Measurements from ENCODE around the gene PNLDC1.
"Not testable (repeated sequence)": the region's sequence is repeated elsewhere in the genome, so short reads cannot be mapped to it uniquely, and the experiment has no call there.

Gene PNLDC1

DNA sequence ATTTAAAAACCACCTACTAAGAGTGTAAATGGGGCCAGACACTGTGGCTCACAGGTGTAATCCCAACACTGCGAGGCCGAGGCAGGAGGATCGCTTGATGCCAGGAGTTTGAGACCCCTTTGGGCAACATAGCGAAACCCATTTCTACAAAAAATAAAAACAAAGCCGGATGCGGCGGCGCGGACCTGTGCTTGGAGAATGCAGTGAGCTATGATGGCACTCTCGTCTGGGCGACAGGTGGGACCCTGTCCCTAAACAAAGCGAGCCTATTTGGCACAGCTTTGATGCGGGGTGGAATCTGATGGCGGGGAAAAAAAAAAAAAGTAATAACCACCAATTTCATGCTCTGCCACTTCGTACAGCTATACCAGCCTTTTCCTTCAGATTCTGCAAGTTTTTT is 11.8 kb upstream of the PNLDC1 start:
- DNase-seq, result no peak

DNA sequence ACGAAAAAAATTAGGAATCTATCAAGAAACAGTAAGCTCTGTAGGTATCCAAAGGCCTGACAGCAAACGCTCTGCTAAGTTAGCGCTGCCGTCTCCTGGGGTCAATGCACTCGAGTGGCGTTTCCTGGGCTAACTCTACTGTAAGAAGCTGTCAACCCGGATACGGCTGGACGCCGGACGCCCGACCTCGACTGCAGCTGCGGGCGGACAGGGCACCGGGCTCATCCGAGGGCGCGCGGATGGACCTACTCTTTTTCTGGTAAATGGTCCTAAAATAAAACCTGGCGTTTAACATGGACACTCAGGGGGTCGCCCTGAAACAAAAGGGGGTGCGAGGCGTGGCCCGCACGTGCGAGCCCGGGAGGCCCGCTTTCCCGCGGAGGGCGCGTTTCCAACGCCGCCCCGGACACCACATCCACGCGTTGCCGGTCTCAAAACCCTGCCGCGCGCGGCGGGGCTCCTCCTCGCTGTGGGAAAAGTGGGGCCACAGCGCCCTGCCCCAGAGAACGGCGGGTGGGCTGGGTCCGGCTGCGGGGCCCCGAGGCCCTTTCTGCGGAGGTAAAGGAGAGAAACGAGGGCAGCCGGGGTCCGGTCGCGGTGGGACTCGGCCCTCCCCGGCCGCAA is 11.2 kb upstream of the PNLDC1 start:
- peak; percentile 36 to 53 for DNase-seq

- peak; percentile 100 for DNase-seq
Observed at GRCh38 chr6:159789377-159790148, 10.5 kb upstream of the PNLDC1 start, which contains the start of gene TCP1. Gene TCP1 (minus strand): TSS chr6:159789602. CDS start chr6:159789468, 134 bp downstream.

GRCh38 chr6:159790149-159790955 is 9.7 kb upstream of the PNLDC1 start, which contains the start of gene MRPL18:
Gene MRPL18 (plus strand): TSS chr6:159790467. CDS start chr6:159790588, 121 bp downstream.
- DNase-seq, result peak; percentile 97 to 99

GRCh38 chr6:159790956-159791598 is 9.0 kb upstream of the PNLDC1 start:
- peak; percentile 31 to 37 for DNase-seq

DNA sequence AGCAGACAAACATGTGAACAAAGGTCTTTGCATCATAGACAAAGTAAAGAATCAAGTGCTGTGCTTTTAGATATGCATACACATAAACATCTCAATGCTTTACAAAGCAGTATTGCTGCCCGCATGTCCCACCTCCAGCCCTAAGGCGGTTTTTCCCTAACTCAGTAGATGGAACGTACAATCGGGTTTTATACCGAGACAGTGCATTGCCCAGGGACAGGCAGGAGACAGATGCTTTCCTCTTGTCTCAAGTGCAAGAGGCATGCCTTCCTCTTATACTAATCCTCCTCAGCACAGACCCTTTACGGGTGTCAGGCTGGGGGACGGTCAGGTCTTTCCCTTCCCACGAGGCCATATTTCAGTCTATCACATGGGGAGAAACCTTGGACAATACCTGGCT is 5.1 kb upstream of the PNLDC1 start:
- DNase-seq, result not testable (repeated sequence)

DNA sequence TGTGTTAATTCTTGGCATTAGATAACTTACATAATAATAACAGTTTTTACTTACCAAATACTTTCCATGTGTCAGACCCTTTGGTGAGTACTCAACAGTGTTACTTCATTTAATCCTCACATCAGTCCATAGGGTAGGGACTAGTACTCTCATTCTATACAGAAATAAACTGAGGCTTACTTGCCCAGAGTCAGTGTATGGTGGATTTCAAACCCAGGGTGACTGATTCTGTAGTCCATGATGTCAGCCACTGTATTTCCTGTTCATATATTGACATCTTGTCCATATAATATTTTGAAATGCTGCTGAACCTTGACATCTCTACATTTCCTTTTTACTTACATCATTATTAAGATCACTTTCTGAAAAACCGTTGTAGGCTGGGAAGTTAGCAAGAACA is 2.5 kb upstream of the PNLDC1 start:
- DNase-seq, result no peak

DNA sequence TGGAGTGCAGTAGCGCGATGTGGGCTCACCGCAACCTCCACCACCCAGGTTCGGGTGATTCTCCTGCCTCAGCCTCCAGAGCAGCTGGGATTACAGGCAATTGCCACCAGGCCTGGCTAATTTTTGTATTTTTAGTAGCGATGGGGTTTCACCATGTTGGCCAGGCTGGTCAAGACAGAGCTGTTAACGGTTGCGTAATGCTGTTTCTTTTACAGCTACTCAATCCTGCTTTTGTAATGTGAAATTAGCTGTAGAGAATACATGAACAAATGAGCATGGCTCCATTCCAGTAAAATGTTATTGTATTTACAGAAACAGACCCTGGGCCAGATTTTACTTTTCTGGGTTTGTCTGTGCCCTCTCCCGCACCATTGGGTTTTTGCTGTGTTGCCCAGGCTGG is 1.9 kb downstream of the PNLDC1 start:
- DNase-seq, result peak; percentile 85 to 90

DNA sequence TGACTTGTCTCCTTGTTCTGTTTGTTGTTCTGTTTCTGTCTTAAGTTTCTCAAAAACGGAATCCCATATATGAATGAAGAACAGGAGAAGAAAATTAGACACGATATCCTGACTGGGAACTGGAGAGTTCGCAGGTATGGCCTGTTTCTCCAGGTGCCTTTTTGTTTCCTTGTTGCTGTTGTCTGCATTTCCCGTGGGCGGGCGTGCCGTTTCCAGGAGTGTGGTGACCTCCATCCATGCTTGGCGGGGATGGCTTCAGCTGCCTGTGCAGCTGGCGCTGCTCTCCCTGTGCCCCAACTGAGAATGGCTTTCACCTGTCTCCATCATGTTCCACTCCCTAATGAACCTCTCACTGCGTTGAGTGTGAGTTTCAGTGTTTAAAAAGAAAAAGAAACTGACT is 4.4 kb downstream of the PNLDC1 start:
- DNase-seq, result no peak

- DNase-seq, result peak in 1 of 2 experiments; percentile 25
Observed at GRCh38 chr6:159805440-159806020, 5.5 kb downstream of the PNLDC1 start.

- peak; percentile 75 to 83 for DNase-seq
Observed at GRCh38 chr6:159806021-159806458, 6.0 kb downstream of the PNLDC1 start.

- DNase-seq, result no peak
Observed at GRCh38 chr6:159807150-159807858, 7.2 kb downstream of the PNLDC1 start.

GRCh38 chr6:159808647-159809046 is 8.6 kb downstream of the PNLDC1 start:
- DNase-seq, result no peak

GRCh38 chr6:159809149-159809548 is 9.1 kb downstream of the PNLDC1 start:
- DNase-seq, result no peak

DNA sequence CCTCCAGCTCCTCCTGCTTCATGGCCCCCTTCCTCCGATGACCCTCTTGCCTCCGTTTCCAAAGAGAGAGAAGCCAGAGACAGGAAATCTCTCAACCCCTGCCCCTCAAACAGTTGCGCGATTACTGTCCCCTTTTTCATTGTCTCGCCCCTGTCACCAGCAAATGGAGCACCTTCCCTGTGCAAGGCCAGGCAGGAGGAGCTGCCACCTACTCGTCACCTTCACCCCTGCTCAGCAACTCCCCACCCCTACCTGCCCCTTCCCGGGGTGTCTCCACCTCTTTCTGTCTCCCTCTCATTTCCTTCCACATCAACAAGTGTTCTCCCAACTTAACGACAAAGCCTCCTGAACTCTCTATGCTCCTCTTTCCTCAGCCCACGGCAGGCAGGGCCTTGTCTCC is 13.7 kb downstream of the PNLDC1 start:
- DNase-seq, result no peak

DNA sequence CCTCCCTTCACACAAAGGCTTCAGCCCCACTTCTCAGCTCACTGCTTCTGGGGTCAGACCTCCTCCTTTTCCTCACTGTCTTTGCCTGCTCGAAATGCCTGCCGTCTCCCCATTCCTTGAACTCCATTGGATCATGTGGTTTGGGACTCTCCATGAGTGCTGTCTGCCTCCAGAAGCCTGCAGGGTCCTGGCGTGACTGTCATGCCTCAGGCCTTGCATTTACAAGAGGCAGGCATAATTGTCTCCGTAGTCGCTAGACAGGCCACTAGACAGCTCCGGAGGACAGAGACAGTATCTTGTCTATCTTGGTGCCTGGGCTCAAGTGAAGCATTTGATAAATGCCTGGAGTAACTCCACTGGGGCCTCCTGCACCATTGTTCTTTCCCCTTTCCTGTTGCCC is 15.3 kb downstream of the PNLDC1 start:
- DNase-seq, result no peak

- DNase-seq, result not testable (repeated sequence)
Observed at GRCh38 chr6:159816775-159817174, 16.7 kb downstream of the PNLDC1 start.

DNA sequence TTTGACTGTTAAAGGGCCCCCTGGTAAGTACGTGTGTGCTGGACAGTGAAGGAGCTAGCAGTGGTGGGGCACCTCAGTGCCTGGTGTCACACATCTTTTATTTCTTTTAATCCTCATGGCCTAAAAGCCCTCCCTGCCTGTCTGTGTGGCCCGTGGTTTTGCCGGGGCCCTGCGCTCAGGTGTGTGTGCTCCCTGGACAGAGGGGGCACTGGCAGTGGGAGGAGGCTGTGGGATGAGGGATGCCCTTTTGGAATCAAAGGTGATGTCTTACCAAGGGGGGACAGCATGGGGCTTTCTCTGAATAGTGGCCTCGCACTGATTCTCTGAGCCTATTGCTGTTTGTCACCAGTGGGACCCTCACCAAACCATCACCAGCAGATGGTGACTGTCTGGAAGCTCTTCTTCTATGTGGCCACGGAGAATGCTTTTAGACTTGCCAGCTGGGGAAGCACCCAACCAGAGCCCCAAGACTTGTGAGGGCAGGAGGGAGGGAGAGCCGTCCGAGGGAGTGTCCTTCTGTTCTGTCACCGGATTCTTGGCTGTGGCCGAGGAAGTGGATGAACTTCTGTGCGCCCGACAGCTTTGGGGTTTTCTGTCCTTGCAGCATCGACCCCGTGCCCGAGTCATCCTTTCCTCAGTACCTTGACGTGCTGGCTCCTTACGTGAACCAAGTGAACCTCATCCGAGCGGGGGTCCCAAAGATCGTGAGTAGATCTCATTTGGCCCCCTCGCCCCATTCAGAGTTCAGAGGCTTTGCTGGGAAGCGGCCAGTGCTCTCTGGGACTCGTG is 18.1 kb downstream of the PNLDC1 start:
- no peak for DNase-seq

GRCh38 chr6:159819098-159819497 is 19.0 kb downstream of the PNLDC1 start:
- DNase-seq, result no peak

DNA sequence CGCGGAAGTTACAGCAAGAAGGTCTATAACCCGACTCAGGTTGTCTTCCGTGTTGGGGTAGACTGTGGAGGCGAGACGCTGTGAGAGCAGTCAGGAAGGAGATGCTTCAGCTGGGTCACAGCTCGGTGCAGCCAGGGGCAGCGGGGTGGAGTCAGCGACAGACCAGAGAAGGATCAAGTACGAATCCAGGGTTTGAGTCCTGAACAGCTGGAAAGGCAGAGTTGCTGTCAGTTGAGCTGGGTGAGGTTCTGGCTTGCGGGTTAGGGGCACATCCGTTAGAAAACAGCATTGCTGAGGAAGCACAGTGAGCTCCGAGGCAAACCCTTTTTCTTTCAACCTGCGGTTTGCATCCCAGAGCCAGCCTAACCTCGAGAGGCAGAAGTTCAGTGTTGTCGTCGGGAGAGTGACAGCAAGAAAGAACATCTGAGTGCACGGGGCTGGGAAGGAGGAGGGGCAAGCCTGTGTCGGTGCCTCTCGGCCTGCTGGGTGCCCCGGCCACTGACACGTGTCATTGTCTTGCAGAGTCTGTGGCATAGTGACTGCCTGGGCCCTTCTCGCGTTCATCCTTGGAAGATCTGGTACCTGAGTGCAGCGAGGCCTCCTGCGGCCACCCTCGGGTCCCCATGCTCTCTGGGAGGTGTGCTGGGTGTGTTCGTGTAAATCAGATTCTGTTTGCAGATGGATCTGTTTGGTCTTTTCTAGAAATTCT is 20.0 kb downstream of the PNLDC1 start:
- peak; percentile 94 to 96 for DNase-seq

Measured in AML-193 (cell line).